ENCODE data around the gene ZNF326.

ZNF326 gene

GRCh38 chr1:89994805-89995597 lies at the start of gene ZNF326:
Gene ZNF326, plus strand, starts transcription at chr1:89995110. Its CDS starts 148 bp downstream, at chr1:89995258.
- DNase-seq, result peak; percentile 70

GRCh38 chr1:89945852-89946476 lies 48.9 kb upstream of the ZNF326 start:
- no peak for DNase-seq

GRCh38 chr1:89946532-89946931 lies 48.4 kb upstream of the ZNF326 start:
- no peak for DNase-seq

GRCh38 chr1:89948722-89949345 lies 46.1 kb upstream of the ZNF326 start:
- DNase-seq, result no peak

- no peak for DNase-seq
These were observed 44.8 kb upstream of the ZNF326 start for GRCh38 chr1:89949991-89950624.

GRCh38 chr1:89950703-89951102 lies 44.2 kb upstream of the ZNF326 start:
- no peak for DNase-seq

- DNase-seq, result no peak
These were observed 42.9 kb upstream of the ZNF326 start for GRCh38 chr1:89951766-89952604.

GRCh38 chr1:89952605-89953130 lies 42.2 kb upstream of the ZNF326 start:
- DNase-seq, result no peak

GRCh38 chr1:89953131-89953626 lies 41.7 kb upstream of the ZNF326 start:
- no peak for DNase-seq

GRCh38 chr1:89953929-89954328 lies 41.0 kb upstream of the ZNF326 start:
- no peak for DNase-seq

- no peak for DNase-seq
These were observed 40.5 kb upstream of the ZNF326 start for GRCh38 chr1:89954401-89954800.

- DNase-seq, result no peak
These were observed 39.4 kb upstream of the ZNF326 start for GRCh38 chr1:89955311-89956205.

- no peak for DNase-seq
These were observed 37.8 kb upstream of the ZNF326 start for GRCh38 chr1:89957107-89957506.

- no peak for DNase-seq
These were observed 35.9 kb upstream of the ZNF326 start for GRCh38 chr1:89958851-89959654.

- DNase-seq, result no peak
These were observed 35.2 kb upstream of the ZNF326 start for GRCh38 chr1:89959719-89960118.

- no peak for DNase-seq
These were observed 32.7 kb upstream of the ZNF326 start for GRCh38 chr1:89962024-89962741.

GRCh38 chr1:89962742-89963075 lies 32.2 kb upstream of the ZNF326 start:
- no peak for DNase-seq

GRCh38 chr1:89965193-89965768 lies 29.6 kb upstream of the ZNF326 start:
- DNase-seq, result no peak

GRCh38 chr1:89966656-89967055 lies 28.3 kb upstream of the ZNF326 start:
- no peak for DNase-seq

Data from SHP77 treated with DMSO at 0.1 percent for 48 hours (cell line).